Mammary epithelial cell (primary cell): ENCODE results near the gene GPC1.

Experiments
- EZH2 ChIP-seq: IDR thresholded peaks from 2 replicates; pipeline ENCODE4 v1.6.1; 2012; ENCODE audit warnings: low read length, inconsistent platforms, borderline replicate concordance
- TF ChIP-seq, protein P1 (sequence below), 2 donors: IDR thresholded peaks in 1 of 2; conservative IDR thresholded peaks in 1 of 2; 2 replicates each; pipeline ENCODE4 v1.5.1; 2011 to 2012; ENCODE audit warnings: inconsistent platforms in 2 of 2, low read length in 2 of 2, mild to moderate bottlenecking in 2 of 2, control low read depth in 1 of 2, low read depth in 1 of 2; ENCODE audit not compliant: insufficient read depth in 1 of 2; ENCODE audit errors: extremely low read depth in 1 of 2

GRCh38 chr2:240448387-240449274, 13.2 kb downstream of the GPC1 start:
- TF ChIP-seq, protein P1, sequence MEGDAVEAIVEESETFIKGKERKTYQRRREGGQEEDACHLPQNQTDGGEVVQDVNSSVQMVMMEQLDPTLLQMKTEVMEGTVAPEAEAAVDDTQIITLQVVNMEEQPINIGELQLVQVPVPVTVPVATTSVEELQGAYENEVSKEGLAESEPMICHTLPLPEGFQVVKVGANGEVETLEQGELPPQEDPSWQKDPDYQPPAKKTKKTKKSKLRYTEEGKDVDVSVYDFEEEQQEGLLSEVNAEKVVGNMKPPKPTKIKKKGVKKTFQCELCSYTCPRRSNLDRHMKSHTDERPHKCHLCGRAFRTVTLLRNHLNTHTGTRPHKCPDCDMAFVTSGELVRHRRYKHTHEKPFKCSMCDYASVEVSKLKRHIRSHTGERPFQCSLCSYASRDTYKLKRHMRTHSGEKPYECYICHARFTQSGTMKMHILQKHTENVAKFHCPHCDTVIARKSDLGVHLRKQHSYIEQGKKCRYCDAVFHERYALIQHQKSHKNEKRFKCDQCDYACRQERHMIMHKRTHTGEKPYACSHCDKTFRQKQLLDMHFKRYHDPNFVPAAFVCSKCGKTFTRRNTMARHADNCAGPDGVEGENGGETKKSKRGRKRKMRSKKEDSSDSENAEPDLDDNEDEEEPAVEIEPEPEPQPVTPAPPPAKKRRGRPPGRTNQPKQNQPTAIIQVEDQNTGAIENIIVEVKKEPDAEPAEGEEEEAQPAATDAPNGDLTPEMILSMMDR (conservative IDR thresholded peaks at IDR 0.05 in 1 of 2, IDR thresholded peaks at IDR 0.05 in 1 of 2; ENCODE audit: extremely low read depth in 1 of 2, insufficient read depth in 1 of 2, low read depth in 1 of 2, low read length in 2 of 2), result no peak
- TF ChIP-seq EZH2, result no peak
